MCF 10A (cell line): ENCODE data around the gene SCRT2. TPM values are rescaled to one million over a fixed set of nuclear protein-coding genes. Genes with fewer than 3 reads are reported as not detected.

Source experiments
- BruUV-seq: library from RNA; stranded (reverse); fragments of 400-500 nt; replicated peaks from 2 replicates; lab custom pipeline; 2021; lab: Mats Ljungman, UMichigan
- CTCF ChIA-PET: fragments of 300-600 bp; sonication (Branson Sonifier 250); formaldehyde crosslinking; extraction: SDS; loops from one replicate; lab custom pipeline; 2021; ENCODE audit warnings: antibody characterized with exemption, inconsistent platforms; lab: Yijun Ruan, JAX
- POLR2A ChIA-PET: fragments of 300-600, 350-650 bp; sonication (Branson Sonifier 250); formaldehyde crosslinking; extraction: SDS; loops from one replicate; lab custom pipeline; 2020; ENCODE audit warnings: antibody characterized with exemption, inconsistent platforms; lab: Yijun Ruan, JAX
- DNase-seq: peaks from one replicate; pipeline ENCODE4 v3.0.0-alpha.2; 2018; ENCODE audit not compliant: unreplicated experiment
- H3K27ac Mint-ChIP-seq: one replicate; pipeline ENCODE4 v1.8.0; 2022; ENCODE audit warnings: mild to moderate bottlenecking, low read depth, mixed read lengths; ENCODE audit not compliant: unreplicated experiment
- H3K27me3 Mint-ChIP-seq: one replicate; pipeline ENCODE4 v1.8.0; 2022; ENCODE audit warnings: mixed read lengths; ENCODE audit not compliant: insufficient read depth, unreplicated experiment
- H3K36me3 Mint-ChIP-seq: one replicate; pipeline ENCODE4 v1.8.0; 2022; ENCODE audit warnings: mild to moderate bottlenecking, moderate library complexity, mixed read lengths; ENCODE audit not compliant: insufficient read depth, unreplicated experiment
- H3K4me1 Mint-ChIP-seq: one replicate; pipeline ENCODE4 v1.8.0; 2022; ENCODE audit warnings: mixed read lengths; ENCODE audit not compliant: insufficient read depth, unreplicated experiment
- H3K4me3 Mint-ChIP-seq: one replicate; pipeline ENCODE4 v1.8.0; 2022; ENCODE audit warnings: mild to moderate bottlenecking, moderate library complexity, mixed read lengths; ENCODE audit not compliant: unreplicated experiment
- H3K9me3 Mint-ChIP-seq: one replicate; pipeline ENCODE4 v1.8.0; 2022; ENCODE audit warnings: mixed read lengths; ENCODE audit not compliant: unreplicated experiment
- intact Hi-C: fragments of 100-400 bp; cut with micrococcal nuclease; formaldehyde crosslinking; loops from 2 replicates; pipeline ENCODE4 v1.14.1; 2022
- total RNA-seq: library from RNA; stranded (reverse); gene quantifications from 2 replicates; pipeline ENCODE4 v1.2.3, GENCODE V29; 2022
- TF ChIP-seq, protein P1 (sequence below): fragments of 200-600 bp; IDR thresholded peaks from one replicate; pipeline ENCODE4 v1.8.0; 2022; ENCODE audit warnings: antibody characterized with exemption, mild to moderate bottlenecking; ENCODE audit not compliant: unreplicated experiment

Gene SCRT2
- total RNA-seq, 1 experiment from 2014 or later, result not detected

DNA sequence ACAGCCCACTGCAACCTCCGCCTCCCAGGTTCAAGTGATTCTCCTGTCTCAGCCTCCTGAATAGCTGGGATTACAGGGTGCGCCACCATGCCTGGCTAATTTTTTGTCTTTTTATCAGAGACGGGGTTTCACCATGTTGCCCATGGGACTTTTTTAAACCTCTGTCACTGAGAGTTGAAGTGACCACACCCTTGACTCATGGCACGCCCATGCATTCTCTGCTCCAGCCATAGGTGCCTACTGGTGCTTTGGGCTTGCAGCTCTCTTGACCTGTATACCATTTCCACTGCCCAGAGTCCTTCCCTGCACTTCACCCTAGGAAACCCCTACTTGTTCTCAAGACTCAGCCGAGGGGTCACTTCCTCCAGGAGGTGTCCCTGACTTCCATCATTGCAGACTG, 2.4 kb upstream of the SCRT2 start:
- no TSS peak for BruUV-seq
- Mint-ChIP-seq H3K9me3 (no peaks in the 10 kb centered on the region), H3K27ac (no peak overlapping the region), H3K36me3 (no peaks in the 10 kb centered on the region), H3K27me3 (peaks cover 91% of the 10 kb centered on the region), H3K4me3 (no peak overlapping the region), H3K4me1 (no peaks in the 10 kb centered on the region)
- TF ChIP-seq, protein P1, sequence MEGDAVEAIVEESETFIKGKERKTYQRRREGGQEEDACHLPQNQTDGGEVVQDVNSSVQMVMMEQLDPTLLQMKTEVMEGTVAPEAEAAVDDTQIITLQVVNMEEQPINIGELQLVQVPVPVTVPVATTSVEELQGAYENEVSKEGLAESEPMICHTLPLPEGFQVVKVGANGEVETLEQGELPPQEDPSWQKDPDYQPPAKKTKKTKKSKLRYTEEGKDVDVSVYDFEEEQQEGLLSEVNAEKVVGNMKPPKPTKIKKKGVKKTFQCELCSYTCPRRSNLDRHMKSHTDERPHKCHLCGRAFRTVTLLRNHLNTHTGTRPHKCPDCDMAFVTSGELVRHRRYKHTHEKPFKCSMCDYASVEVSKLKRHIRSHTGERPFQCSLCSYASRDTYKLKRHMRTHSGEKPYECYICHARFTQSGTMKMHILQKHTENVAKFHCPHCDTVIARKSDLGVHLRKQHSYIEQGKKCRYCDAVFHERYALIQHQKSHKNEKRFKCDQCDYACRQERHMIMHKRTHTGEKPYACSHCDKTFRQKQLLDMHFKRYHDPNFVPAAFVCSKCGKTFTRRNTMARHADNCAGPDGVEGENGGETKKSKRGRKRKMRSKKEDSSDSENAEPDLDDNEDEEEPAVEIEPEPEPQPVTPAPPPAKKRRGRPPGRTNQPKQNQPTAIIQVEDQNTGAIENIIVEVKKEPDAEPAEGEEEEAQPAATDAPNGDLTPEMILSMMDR, result no peak
- ChIA-PET POLR2A (no interaction called here), CTCF (interaction anchor here (0.6 to 2.5 kb wide), 5 partner anchors 8 to 116 kb away, joined by 3 to 12 read pairs (median 3); no protein-coding TSS in a partner anchor)
- DNase-seq, result no peak
- intact Hi-C loops, result no loop called here

DNA sequence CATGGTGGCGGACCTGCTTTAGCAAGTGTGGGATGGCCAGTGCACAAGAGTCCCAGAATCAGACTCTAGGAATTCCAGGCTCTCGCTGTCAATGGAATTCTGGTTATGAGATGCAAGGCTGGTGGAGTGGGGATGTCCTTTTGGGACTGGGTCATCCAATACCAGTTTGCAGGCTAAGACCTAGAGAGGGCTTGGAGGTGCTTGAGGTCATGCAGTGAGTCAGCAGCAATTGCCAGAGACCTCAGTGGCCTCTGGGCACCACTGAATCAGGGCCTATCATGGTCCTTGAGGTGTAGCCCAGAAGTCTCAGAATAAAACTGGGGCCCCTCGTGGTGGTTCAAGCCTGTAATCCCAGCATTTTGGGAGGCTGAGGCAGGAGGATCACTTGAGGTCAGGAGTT, 1.4 kb upstream of the SCRT2 start:
- no peak for DNase-seq
- CTCF ChIA-PET, result interaction anchor here (0.6 to 2.5 kb wide), 3 partner anchors 10 to 230 kb away, joined by 4 to 12 read pairs (median 4); no protein-coding TSS in a partner anchor
- H3K9me3 Mint-ChIP-seq, result no peaks in the 10 kb centered on the region
- H3K27me3 Mint-ChIP-seq, result peaks cover 91% of the 10 kb centered on the region
- no peak overlapping the region for H3K27ac Mint-ChIP-seq
- intact Hi-C loops, result no loop called here
- no peaks in the 10 kb centered on the region for H3K36me3 Mint-ChIP-seq
- no peak overlapping the region for H3K4me3 Mint-ChIP-seq
- TF ChIP-seq, protein P1, result no peak
- no peaks in the 10 kb centered on the region for H3K4me1 Mint-ChIP-seq
- POLR2A ChIA-PET, result interaction anchor here (0.8 to 1.3 kb wide), 2 partner anchors 10 to 133 kb away, joined by 3 to 4 read pairs; partner anchors contain the start of gene CSNK2A1
- no TSS peak for BruUV-seq

DNA sequence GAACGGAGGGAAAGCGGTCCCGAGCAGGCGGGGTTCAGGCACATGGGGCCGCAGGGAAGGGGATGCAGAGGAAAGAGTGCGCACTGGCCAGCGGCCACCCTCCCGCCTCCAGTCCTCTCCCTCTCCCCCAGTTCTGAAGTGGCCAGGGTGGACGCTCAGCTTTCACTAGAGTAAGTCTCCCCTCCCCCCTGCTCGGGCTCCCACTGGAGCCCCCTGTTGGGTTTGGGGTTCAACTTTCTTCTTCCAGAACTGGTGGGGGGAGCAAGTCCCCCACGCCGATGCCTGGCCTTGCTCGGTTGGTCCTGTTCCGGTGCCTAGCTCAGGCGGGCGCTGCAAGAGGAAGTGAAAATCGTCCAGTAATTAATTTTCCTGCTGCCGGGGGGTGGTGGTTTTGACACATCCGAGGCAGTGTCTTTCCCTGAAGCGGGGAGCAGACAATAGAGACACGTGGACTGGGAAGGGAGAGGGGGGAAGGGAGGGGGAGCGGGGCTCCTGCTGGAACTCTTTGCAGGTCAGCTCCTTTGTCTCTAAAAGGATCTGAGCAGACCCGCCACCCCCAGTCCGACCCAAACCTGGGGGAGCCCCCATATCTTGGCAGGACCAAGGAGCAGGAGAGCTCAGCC, 824 bp upstream of the SCRT2 start:
- ChIA-PET POLR2A (interaction anchor here (0.8 to 1.3 kb wide), 2 partner anchors 10 to 132 kb away, joined by 3 to 4 read pairs; partner anchors contain the start of gene CSNK2A1), CTCF (interaction anchor here (0.6 to 1.0 kb wide), 3 partner anchors 8 to 243 kb away, joined by 3 to 4 read pairs (median 4); no protein-coding TSS in a partner anchor)
- Mint-ChIP-seq H3K36me3 (no peaks in the 10 kb centered on the region), H3K27ac (no peak overlapping the region), H3K9me3 (no peaks in the 10 kb centered on the region), H3K27me3 (peaks cover 91% of the 10 kb centered on the region), H3K4me1 (no peaks in the 10 kb centered on the region), H3K4me3 (no peak overlapping the region)
- no TSS peak for BruUV-seq
- TF ChIP-seq, protein P1, result no peak
- intact Hi-C loops, result no loop called here
- no peak for DNase-seq

DNA sequence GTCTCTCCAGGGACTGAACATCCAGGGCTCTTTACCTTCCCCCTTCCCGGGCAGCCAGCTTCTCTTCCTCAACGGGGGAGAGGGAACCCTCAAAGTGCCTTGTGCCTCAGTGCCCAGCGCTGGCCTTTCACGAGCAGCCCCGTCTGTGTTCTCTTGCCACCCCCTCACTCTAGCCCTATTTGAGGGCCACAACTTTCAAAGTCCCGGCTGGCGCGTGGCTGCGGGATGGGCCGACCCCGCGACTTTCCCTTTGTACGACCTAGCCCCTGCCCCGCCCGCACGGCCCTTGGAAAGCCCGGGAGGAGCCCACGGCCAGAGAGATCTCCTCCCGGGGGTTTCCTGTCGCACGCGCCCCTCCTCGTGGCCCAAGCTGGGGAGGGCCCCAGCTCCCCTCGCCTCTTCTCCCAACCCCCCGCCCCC, 559 bp downstream of the SCRT2 start:
- H3K27me3 Mint-ChIP-seq, result peaks cover 83% of the 10 kb centered on the region
- no TSS peak for BruUV-seq
- CTCF ChIA-PET, result interaction anchor here (0.8 to 1.0 kb wide), 2 partner anchors 9 to 94 kb away, joined by 3 read pairs; no protein-coding TSS in a partner anchor
- H3K4me1 Mint-ChIP-seq, result no peaks in the 10 kb centered on the region
- intact Hi-C loops, result no loop called here
- no peak for DNase-seq
- POLR2A ChIA-PET, result no interaction called here
- H3K9me3 Mint-ChIP-seq, result no peaks in the 10 kb centered on the region
- H3K27ac Mint-ChIP-seq, result no peak overlapping the region
- H3K36me3 Mint-ChIP-seq, result no peaks in the 10 kb centered on the region
- TF ChIP-seq, protein P1, result no peak
- H3K4me3 Mint-ChIP-seq, result no peak overlapping the region
